NOMO-1 treated with dmso at 0.1 percent for 144 hours (cell line): ENCODE data around the gene CASP2.
"Not testable (repeated sequence)": the region's sequence is repeated elsewhere in the genome, so short reads cannot be mapped to it uniquely, and the experiment has no call there.

Source experiments
- DNase-seq: peaks from one replicate; lab custom pipeline; 2025; ENCODE audit not compliant: unreplicated experiment; lab: John Stamatoyannopoulos, UW

The CASP2 gene

GRCh38 chr7:143264196-143264568 lies 24.0 kb upstream of the CASP2 start:
- not testable (repeated sequence) for DNase-seq

GRCh38 chr7:143265017-143265693 lies 23.0 kb upstream of the CASP2 start:
- DNase-seq = no peak

DNA sequence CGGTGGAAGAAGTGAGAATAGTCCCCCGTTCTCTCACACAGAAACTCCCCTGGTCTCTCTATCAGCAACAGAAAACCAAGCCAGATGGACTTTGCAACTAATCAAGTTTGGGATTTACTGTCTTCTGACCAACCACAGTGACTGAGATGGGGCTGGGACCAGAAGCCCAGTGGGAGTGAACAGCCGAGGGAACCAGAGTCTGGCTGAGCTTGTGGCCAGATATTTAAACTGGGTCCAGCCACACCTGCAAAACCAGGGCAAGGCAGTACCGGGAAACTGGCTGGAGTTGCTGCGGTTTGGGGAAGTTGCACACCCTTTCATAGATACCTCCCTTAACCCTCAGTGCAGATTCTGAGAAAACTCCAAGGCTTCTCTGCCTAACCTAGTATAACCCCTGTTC lies 18.9 kb upstream of the CASP2 start:
- DNase-seq = no peak

GRCh38 chr7:143271240-143271639 lies 16.9 kb upstream of the CASP2 start:
- DNase-seq = no peak

DNA sequence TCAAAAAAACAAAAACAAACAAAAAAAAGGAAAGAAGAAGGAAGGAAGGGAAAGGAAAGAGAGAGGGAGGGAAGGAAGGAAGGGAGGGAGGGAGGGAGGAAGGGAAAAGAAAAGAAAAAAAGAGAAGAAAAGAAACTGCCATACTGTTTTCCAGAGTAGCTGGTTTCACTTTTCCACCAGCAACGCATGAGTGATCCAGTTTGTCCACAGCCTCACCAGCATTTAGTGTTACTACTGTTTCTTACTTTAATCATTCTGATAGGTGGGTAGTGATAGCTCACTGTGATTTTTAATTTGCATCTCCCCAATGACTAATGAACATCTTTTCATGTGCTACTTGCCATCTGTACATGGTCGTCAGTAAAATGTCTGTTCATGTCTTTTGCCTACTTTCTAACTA lies 15.3 kb upstream of the CASP2 start:
- no peak for DNase-seq

DNA sequence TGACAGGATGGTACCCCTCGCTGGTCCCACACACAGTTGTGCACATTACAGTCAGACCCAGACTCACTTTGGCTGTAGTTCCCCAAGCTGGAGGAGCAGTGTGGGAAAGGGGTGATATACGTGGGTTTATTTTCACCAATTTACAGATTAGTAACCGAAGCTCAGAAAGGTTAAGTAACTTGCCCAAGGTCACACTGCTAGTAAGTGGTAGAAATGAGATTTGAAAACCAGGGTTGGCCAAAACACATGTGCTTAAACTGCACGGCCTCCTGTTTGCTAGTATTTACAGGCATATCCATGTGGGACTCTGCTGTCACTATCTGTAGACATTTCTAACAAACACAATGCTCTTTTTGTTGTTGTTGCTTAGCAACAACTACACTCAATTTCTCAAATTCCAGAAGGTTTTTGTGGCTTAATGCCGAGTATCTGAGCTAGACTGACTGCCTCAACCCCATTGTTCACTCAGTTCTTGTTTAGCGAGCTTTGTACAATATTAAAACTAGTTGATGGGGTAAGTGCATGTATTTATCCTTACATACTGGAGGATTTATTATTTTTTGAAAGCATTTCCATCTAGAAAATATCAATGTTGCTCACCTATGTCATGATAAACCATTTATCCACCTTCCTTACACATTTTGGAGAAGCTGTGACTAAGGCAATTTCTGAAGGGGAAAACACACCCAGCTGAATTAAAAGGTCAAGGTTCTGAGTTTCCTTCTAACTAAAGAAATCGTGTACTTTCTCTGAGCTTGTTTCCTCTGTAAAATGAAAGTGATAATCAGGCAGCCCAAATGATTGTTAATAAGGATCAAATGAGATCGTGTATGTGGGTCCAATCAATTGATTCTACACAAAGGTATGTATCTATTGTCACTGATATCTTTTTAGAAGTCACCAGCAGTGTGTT lies 8.7 kb upstream of the CASP2 start:
- DNase-seq = no peak

DNA sequence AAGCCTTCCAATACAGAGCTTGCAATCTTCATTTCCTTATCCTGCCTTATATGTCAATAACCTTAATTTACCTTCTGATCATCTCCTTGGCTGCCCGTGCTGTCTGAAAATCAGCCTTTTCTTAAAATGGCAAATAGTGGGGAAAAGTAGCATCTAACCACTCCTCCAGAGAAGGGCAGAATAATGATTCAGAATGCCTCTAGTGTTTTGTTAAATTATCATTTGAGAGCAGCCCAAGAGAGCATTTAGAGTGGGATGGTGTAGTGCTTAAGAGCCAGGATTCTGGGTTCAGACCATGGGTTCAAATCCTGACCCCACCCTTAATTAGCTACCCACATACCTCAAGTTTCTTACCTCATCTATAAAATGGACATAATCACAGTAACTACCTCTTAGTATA lies 8.0 kb upstream of the CASP2 start:
- DNase-seq = no peak

DNA sequence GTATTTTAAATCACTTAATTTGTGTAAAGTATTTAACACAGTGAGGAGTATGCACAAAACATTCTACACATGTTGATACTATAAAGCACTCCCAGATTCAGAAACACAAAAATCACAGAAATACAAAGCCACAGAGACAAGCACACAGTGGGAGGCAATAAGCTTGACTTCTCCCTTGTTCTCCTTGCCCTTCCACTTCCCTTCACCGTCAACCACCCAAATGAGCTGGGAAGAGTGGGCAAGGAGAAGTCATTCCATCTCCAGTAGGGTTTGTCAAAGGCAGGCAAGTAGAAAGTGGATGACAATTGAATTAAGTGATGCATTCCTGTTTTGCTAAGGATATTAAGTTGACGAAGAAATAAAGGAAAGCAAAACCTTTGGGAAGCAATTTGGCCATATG lies 7.6 kb upstream of the CASP2 start:
- no peak for DNase-seq

DNA sequence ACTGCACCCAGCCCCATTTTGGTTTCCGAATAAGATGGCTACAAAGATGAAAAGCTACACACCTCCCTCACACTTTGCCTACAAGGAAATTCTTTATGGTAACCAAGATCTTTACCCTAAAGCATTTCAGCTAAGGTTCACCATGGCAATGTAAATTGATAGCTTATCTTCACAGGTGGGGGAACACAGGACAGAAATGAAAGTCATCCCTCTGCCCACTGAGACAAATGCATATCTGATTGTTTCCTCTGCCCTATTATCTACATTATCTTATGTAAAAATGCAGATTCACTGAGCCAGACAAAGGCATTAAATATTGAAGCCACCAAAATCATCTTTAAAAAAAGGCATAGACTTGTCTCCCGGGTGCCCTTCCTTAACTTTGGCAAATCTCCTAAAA lies 6.6 kb upstream of the CASP2 start:
- no peak for DNase-seq

DNA sequence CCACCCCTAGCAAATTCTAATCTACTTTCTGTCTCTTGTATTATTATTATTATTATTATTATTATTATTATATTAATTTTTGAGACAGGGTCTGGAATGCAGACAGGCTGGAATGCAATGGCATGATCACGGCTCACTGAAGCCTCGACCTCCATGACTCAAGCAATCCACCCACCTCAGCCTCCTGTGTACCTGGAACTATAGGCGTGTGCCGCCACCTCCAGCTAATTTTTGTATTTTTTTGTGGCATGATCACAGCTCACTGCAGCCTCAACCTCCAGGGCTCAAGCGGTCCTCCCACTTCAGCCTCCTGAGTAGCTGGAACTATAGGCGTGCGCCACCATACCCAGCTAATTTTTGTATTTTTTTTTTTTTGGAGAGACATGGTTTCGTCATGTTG lies 6.0 kb upstream of the CASP2 start:
- no peak for DNase-seq

DNA sequence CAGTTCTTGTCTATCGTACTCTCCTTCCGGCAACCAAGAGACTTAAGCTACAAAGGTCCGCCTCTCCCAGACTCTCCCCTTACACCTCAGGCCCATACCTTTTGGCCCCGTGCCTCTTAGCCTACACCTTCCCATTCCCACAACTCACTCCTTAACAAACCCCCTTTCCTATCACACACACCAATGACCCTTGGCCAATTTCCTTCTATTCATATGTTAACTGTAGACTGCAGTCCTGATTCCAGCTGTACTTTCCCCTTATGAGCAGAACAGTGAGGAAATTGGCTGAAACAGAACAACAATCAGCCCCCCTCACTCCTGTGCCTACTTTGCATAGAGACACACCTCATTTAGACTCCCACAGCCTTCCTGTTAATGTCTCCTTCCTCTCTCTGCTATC lies 4.8 kb upstream of the CASP2 start:
- no peak for DNase-seq

GRCh38 chr7:143284591-143285469 lies 3.3 kb upstream of the CASP2 start, which contains the start of gene TMEM139:
TSS of gene TMEM139 (plus strand) at chr7:143284958. CDS start at chr7:143285958, 1,000 bp downstream.
- no peak for DNase-seq

- no peak for DNase-seq
Measured at GRCh38 chr7:143285470-143285778, 2.7 kb upstream of the CASP2 start.

DNA sequence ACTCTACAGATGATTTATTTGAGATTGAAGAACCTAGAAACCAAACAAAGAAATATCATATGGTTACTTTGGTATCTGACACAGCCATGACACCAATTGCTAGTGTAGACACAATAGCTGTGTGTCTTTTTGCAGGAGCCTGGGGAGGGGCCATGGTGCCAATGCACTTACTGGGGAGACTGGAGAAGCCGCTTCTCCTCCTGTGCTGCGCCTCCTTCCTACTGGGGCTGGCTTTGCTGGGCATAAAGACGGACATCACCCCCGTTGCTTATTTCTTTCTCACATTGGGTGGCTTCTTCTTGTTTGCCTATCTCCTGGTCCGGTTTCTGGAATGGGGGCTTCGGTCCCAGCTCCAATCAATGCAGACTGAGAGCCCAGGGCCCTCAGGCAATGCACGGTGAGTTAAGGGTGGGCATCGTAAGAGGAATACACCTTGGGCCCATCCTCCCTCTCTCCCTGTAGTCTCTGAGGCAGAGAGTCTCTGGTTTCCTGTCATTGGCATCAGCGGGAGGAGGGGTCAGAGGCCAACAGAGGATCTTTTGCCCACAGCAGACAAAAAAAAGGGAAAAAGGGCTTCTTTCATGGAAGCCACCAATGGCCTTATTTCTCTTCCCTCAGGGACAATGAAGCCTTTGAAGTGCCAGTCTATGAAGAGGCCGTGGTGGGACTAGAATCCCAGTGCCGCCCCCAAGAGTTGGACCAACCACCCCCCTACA lies 2.2 kb upstream of the CASP2 start:
- no peak for DNase-seq

GRCh38 chr7:143286522-143286890 lies 1.6 kb upstream of the CASP2 start:
- no peak for DNase-seq

- DNase-seq = no peak
Measured at GRCh38 chr7:143287339-143287934, 714 bp upstream of the CASP2 start.

DNA sequence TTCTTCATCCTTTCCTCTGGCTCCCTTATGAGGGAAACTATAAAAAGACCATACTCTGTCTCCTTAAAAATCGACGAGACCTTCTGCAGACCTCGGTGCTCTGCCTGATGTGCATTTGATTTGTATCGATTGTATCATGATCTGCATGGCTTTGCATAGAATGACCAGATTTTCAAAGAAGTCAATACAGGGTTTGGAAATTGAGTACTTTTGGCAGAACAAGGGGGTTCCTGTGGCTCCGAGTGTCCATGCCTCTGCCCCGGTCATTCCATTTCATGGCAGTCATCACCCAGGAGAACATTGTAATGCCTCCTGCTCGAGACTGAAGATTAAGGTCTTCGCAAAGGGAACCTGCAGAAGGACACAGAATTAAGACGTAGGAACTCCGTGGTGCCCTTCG lies 685 bp downstream of the CASP2 start:
- no peak for DNase-seq

DNA sequence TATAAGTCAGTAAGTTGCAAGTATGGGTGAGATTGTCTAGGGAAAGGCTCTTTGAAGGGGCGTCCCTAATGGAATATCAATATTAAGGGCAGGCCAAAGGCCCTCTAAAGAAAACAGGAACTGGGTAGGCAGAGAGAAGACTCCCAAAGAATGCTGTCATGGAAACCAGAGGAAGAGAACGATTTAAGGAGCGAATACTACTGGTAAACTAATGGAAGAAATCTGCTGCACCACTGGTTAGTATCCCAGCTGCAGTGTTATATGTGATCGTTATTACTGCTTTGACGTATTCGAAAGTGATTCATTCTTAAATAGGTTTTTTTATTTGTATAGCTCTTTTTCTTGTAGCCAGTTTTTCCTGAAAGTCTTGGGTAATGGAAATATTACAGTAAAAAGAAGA lies 1.3 kb downstream of the CASP2 start:
- DNase-seq = no peak

GRCh38 chr7:143289888-143290287 lies 1.7 kb downstream of the CASP2 start:
- not testable (repeated sequence) for DNase-seq

DNA sequence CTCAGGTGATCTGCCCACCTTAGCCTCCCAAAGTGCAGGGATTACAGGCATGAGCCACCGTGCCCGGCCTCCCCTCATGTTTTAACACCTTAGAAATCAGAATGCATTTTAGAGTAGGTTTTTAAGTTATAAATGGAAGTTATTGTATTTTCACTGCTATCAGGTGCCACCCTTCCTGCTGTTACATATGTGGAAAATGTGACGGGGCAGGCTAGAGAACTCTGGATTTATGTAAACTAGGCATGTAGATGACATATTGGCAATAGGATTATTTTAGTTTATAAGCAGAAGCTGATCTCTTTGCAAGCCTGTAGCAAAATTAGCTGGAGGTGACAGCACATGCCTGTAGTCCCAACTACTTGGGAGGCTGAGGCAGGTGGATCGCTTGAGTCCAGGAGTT lies 2.1 kb downstream of the CASP2 start:
- DNase-seq = no peak

DNA sequence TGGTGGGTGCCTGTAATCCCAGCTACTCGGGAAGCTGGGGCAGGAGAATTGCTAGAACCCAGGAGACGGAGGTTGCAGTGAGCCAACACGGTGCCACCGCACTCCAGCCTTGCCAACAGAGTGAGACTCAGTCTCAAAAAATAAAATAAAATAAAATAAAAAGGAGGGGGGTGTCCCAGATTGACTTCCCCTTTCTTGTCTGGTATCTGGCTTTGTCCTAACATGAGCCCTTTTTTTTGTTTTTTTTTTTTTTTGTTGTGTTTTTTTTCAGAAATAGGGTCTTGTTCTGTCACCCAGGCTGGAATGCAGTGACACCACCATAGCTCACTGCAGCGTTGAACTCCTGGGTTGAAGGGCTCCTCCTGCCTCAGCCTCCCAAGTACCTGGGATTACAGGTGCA lies 4.7 kb downstream of the CASP2 start:
- no peak for DNase-seq
